Measurements from ENCODE around the gene XRCC4.

The XRCC4 gene

GRCh38 chr5:83277953-83278352 is 200.6 kb downstream of the XRCC4 start:
- CTCF ChIA-PET = no interaction called here
- POLR2A ChIA-PET = no interaction called here
- no peak for TF ChIP-seq ZNF837 (tag by site-specific recombination; IDR thresholded peaks at IDR 0.05)
- no peak for TF ChIP-seq ZNF776 (tag by site-specific recombination; IDR thresholded peaks at IDR 0.05; ENCODE audit: borderline replicate concordance)
- no peak for TF ChIP-seq ZFP69B (tag by site-specific recombination; IDR thresholded peaks at IDR 0.05)
- no peak for TF ChIP-seq KLF10 (tag by site-specific recombination; IDR thresholded peaks at IDR 0.05)
- TF ChIP-seq ZFP3 (tag by site-specific recombination; IDR thresholded peaks at IDR 0.05; ENCODE audit: low read depth) = no peak
- TF ChIP-seq ZNF280D (tag by site-specific recombination; IDR thresholded peaks at IDR 0.05) = no peak
- no peak for TF ChIP-seq ZEB2 (tag by site-specific recombination; IDR thresholded peaks at IDR 0.05)
- no peak for TF ChIP-seq ZNF544 (tag by site-specific recombination; IDR thresholded peaks at IDR 0.05)
- TF ChIP-seq PRDM1 (tag by site-specific recombination; IDR thresholded peaks at IDR 0.05) = no peak
- TF ChIP-seq ZNF26 (tag by site-specific recombination; IDR thresholded peaks at IDR 0.05) = no peak
- no peak for TF ChIP-seq ZNF133 (tag by site-specific recombination; IDR thresholded peaks at IDR 0.05)
- TF ChIP-seq ZNF169 (tag by site-specific recombination; IDR thresholded peaks at IDR 0.05) = no peak
- no peak for TF ChIP-seq ZNF362 (tag by site-specific recombination; IDR thresholded peaks at IDR 0.05)
- no peak for TF ChIP-seq EGR2 (tag by site-specific recombination; IDR thresholded peaks at IDR 0.05; ENCODE audit: low read depth)
- TF ChIP-seq ZNF433 (tag by site-specific recombination; IDR thresholded peaks at IDR 0.05; ENCODE audit: low read depth) = no peak
- TF ChIP-seq ZBTB48 (tag by site-specific recombination; IDR thresholded peaks at IDR 0.05) = no peak
- TF ChIP-seq ZNF660 (tag by site-specific recombination; IDR thresholded peaks at IDR 0.05) = no peak
- no peak for TF ChIP-seq HIC1 (tag by site-specific recombination; IDR thresholded peaks at IDR 0.05)
- no peak for TF ChIP-seq ZNF354C (tag by site-specific recombination; IDR thresholded peaks at IDR 0.05; ENCODE audit: borderline replicate concordance, low read depth)

GRCh38 chr5:83281176-83281575 is 203.8 kb downstream of the XRCC4 start:
- no peaks in the 10 kb centered on the region for H3K36me3 ChIP-seq (ENCODE audit: control insufficient read depth in 2 of 2, insufficient read depth in 1 of 2, low read length in 2 of 2)
- no peak overlapping the region for H3K4me3 ChIP-seq (ENCODE audit: low read depth, low read length)
- CTCF ChIA-PET = no interaction called here
- POLR2A ChIA-PET = no interaction called here
- peaks cover 4% of the 10 kb centered on the region; the same call in 1 of the 2 replicates for H3K4me1 ChIP-seq (ENCODE audit: control insufficient read depth, insufficient read depth, low read length)
- H3K9me3 ChIP-seq (ENCODE audit: control insufficient read depth, insufficient read depth, low read depth, low read length) = no peaks in the 10 kb centered on the region
- no peak overlapping the region for H3K27ac ChIP-seq (ENCODE audit: extremely low read depth, low read depth, low read length)
- no peak for TF ChIP-seq ZNF426 (tag by site-specific recombination; IDR thresholded peaks at IDR 0.05)
- no peak for TF ChIP-seq ZNF239 (tag by site-specific recombination; IDR thresholded peaks at IDR 0.05)
- no peak for TF ChIP-seq HOXA7 (CRISPR knock-in tag; IDR thresholded peaks at IDR 0.05; ENCODE audit: borderline replicate concordance)
- no peak for TF ChIP-seq ZNF544 (tag by site-specific recombination; IDR thresholded peaks at IDR 0.05)
- TF ChIP-seq GLIS2 (tag by site-specific recombination; IDR thresholded peaks at IDR 0.05) = no peak
- no peak for TF ChIP-seq ZNF416 (tag by site-specific recombination; IDR thresholded peaks at IDR 0.05)
- TF ChIP-seq ZEB2 (tag by site-specific recombination; IDR thresholded peaks at IDR 0.05) = no peak
- TF ChIP-seq EGR2 (tag by site-specific recombination; IDR thresholded peaks at IDR 0.05; ENCODE audit: low read depth) = no peak
- TF ChIP-seq ZNF621 (tag by site-specific recombination; IDR thresholded peaks at IDR 0.05) = no peak
- TF ChIP-seq KLF17 (tag by site-specific recombination; IDR thresholded peaks at IDR 0.05) = no peak
- no peak for TF ChIP-seq ZXDB (tag by site-specific recombination; IDR thresholded peaks at IDR 0.05)
- TF ChIP-seq ZNF24 (tag by site-specific recombination; IDR thresholded peaks at IDR 0.05) = no peak
- no peak for TF ChIP-seq ZNF16 (tag by site-specific recombination; IDR thresholded peaks at IDR 0.05; ENCODE audit: low read depth)

More at GRCh38 chr5:83277953-83278352, 200.6 kb downstream of the XRCC4 start:
- Histone ChIP-seq H3K9me3 (ENCODE audit: control insufficient read depth, insufficient read depth, low read depth, low read length) (no peaks in the 10 kb centered on the region), H3K36me3 (ENCODE audit: control insufficient read depth in 2 of 2, insufficient read depth in 1 of 2, low read length in 2 of 2) (no peaks in the 10 kb centered on the region), H3K4me1 (ENCODE audit: control insufficient read depth, insufficient read depth, low read length) (peaks cover 4% of the 10 kb centered on the region; the same call in 1 of the 2 replicates), H3K27ac (ENCODE audit: extremely low read depth, low read depth, low read length) (no peak overlapping the region), H3K4me3 (ENCODE audit: low read depth, low read length) (no peak overlapping the region)
